ENCODE measurements around the gene FLT1.

DNA sequence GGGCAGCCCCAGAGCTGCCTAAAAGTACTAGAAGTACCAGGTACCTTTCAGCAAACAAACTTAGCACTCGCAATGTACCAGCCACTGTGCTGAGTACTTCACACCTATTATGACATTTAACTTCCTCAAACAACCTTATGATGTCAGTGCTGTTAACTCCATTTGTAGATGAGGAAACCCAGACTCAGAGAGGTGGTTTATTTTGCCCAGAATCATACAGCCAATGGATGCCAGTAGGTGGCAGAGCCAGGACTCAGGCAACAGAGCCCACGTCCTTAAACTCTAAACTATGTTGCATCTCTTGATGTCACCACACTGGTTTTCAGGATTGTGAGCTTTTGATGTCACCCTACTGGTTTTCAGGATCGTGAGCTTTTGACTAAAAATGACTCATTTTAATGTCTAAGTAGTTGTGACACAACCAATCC is 78.9 kb downstream of the FLT1 start:
- TF ChIP-seq, protein P1, sequence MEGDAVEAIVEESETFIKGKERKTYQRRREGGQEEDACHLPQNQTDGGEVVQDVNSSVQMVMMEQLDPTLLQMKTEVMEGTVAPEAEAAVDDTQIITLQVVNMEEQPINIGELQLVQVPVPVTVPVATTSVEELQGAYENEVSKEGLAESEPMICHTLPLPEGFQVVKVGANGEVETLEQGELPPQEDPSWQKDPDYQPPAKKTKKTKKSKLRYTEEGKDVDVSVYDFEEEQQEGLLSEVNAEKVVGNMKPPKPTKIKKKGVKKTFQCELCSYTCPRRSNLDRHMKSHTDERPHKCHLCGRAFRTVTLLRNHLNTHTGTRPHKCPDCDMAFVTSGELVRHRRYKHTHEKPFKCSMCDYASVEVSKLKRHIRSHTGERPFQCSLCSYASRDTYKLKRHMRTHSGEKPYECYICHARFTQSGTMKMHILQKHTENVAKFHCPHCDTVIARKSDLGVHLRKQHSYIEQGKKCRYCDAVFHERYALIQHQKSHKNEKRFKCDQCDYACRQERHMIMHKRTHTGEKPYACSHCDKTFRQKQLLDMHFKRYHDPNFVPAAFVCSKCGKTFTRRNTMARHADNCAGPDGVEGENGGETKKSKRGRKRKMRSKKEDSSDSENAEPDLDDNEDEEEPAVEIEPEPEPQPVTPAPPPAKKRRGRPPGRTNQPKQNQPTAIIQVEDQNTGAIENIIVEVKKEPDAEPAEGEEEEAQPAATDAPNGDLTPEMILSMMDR (IDR thresholded peaks at IDR 0.05; ENCODE audit: low read depth, low read length, poor library complexity, severe bottlenecking), result peak; percentile 14
- TF ChIP-seq EZH2phosphoT487 (IDR thresholded peaks at IDR 0.05; ENCODE audit: borderline replicate concordance, low read length), result no peak

Measured in DOHH2 (cell line).